HepG2 (cell line): ENCODE measurements around the gene MAP3K2. TPM values are rescaled to one million over a fixed set of nuclear protein-coding genes. Genes with fewer than 3 reads are reported as not detected.

Experiments used
- ATAC-seq: fragments of 200-7000 bp; cut with Tn5 transposase; 3 replicates; pipeline ENCODE4 v1.9.1; 2020; ENCODE audit warnings: mild to moderate bottlenecking, moderate library complexity
- BruUV-seq: library from RNA; stranded (reverse); fragments of 400-500 nt; replicated peaks from 2 replicates; lab custom pipeline; 2021; lab: Mats Ljungman, UMichigan
- CTCF ChIA-PET: fragments of 300-600 bp; formaldehyde crosslinking; extraction: SDS; loops from one replicate; lab custom pipeline; 2021; ENCODE audit warnings: low total read pairs, inconsistent platforms, low intra/inter-chr PET ratio; lab: Yijun Ruan, JAX
- POLR2A ChIA-PET: fragments of 350-600 bp; sonication (Branson Sonifier 250); formaldehyde crosslinking; loops from one replicate; lab custom pipeline; 2020; ENCODE audit warnings: antibody characterized with exemption, inconsistent platforms; lab: Yijun Ruan, JAX
- DNase-seq: peaks from one replicate; pipeline ENCODE4 v3.0.0-alpha.2; 2015; ENCODE audit warnings: low spot score
- FAIRE-seq: peaks from 3 replicates; lab custom pipeline; 2011; peaks lifted over from hg19 to GRCh38; lab: Jason Lieb, UNC
- H2AFZ ChIP-seq: one replicate; pipeline ENCODE4 v1.6.1; 2011; ENCODE audit warnings: low read length, inconsistent platforms
- H3K27ac ChIP-seq: fragments of 300-600 bp; 3 replicates; pipeline ENCODE4 v1.8.0; 2011; ENCODE audit warnings: mixed run types, mild to moderate bottlenecking, mixed read lengths, low read length, inconsistent platforms; ENCODE audit not compliant: insufficient read depth; ENCODE audit errors: extremely low read length
- H3K27me3 ChIP-seq, 2 experiments: fragments of 200-600 bp in 1 of 2; 2 replicates in 1 of 2; 3 replicates in 1 of 2; pipeline versions ENCODE4 v1.6.0 to v1.8.0; 2011; ENCODE audit warnings: low read length in 2 of 2, mild to moderate bottlenecking in 2 of 2, moderate library complexity in 2 of 2, inconsistent platforms in 1 of 2; ENCODE audit not compliant: insufficient read depth in 2 of 2, control insufficient read depth in 1 of 2
- H3K36me3 ChIP-seq, 2 experiments: fragments of 200-600 bp in 1 of 2; replicated peaks in 1 of 2; 2 replicates in 1 of 2; 3 replicates in 1 of 2; pipeline versions ENCODE4 v1.5.1 to v1.8.0; 2011; ENCODE audit warnings: low read length in 2 of 2, inconsistent platforms in 1 of 2; ENCODE audit not compliant: insufficient read depth in 2 of 2, control insufficient read depth in 1 of 2
- H3K4me1 ChIP-seq: 2 replicates; pipeline ENCODE4 v1.5.1; 2012; ENCODE audit warnings: low read length, inconsistent platforms; ENCODE audit not compliant: insufficient read depth
- H3K4me2 ChIP-seq: 2 replicates; pipeline ENCODE4 v1.6.0; 2011; ENCODE audit warnings: low read depth, low read length, inconsistent platforms
- H3K4me3 ChIP-seq, 3 experiments: fragments of 200-600 bp in 1 of 3; sonication (generic), shearing (Covaris generic) in 1 of 3; replicated peaks in 1 of 3; 2 replicates each; pipeline ENCODE4 v1.5.1; 2011 to 2016; ENCODE audit warnings: low read length in 3 of 3, inconsistent platforms in 2 of 3, low read depth in 2 of 3, mild to moderate bottlenecking in 2 of 3, control low read depth in 1 of 3, mixed read lengths in 1 of 3; ENCODE audit not compliant: insufficient read depth in 1 of 3
- H3K79me2 ChIP-seq: one replicate; pipeline ENCODE4 v1.6.1; 2011; ENCODE audit warnings: low read length, inconsistent platforms; ENCODE audit not compliant: insufficient read depth
- H3K9ac ChIP-seq: 2 replicates; pipeline ENCODE4 v1.6.0; 2011; ENCODE audit warnings: mild to moderate bottlenecking, low read depth, low read length, inconsistent platforms; ENCODE audit not compliant: insufficient read depth
- H3K9me3 ChIP-seq: 2 replicates; pipeline ENCODE4 v1.5.1; 2012; ENCODE audit warnings: mild to moderate bottlenecking, low read length
- H4K20me1 ChIP-seq: 2 replicates; pipeline ENCODE4 v1.6.0; 2011; ENCODE audit warnings: inconsistent platforms, mild to moderate bottlenecking, low read length, moderate library complexity; ENCODE audit not compliant: insufficient read depth
- DMAP1 ChIP-seq: IDR thresholded peaks from 2 replicates; pipeline ENCODE4 v1.6.1; 2016
- DPF2 ChIP-seq: sonication (generic); formaldehyde crosslinking; IDR thresholded peaks from 2 replicates; pipeline ENCODE4 v1.4.0; 2020; ENCODE audit warnings: mild to moderate bottlenecking, low read depth, missing genetic modification reagents, borderline replicate concordance
- ELF4 ChIP-seq: sonication (generic); formaldehyde crosslinking; IDR thresholded peaks from 2 replicates; pipeline ENCODE4 v1.5.0; 2020; ENCODE audit warnings: missing genetic modification reagents, mild to moderate bottlenecking, moderate library complexity, borderline replicate concordance
- KLF6 ChIP-seq: IDR thresholded peaks from 2 replicates; pipeline ENCODE4 v1.8.0; 2016; ENCODE audit warnings: missing biosample characterization, missing genetic modification reagents
- MBNL3 ChIP-seq: fragments of 250-450 bp; sonication (Bioruptor Pico); conservative IDR thresholded peaks from 2 replicates; pipeline ENCODE4 v1.8.0; 2022; ENCODE audit warnings: mild to moderate bottlenecking, inconsistent platforms
- PAXIP1 ChIP-seq: sonication (generic); formaldehyde crosslinking; conservative IDR thresholded peaks from 2 replicates; pipeline ENCODE4 v1.4.0; 2020; ENCODE audit warnings: mild to moderate bottlenecking, missing genetic modification reagents, moderate library complexity
- SP4 ChIP-seq: sonication (generic); formaldehyde crosslinking; IDR thresholded peaks from 2 replicates; pipeline ENCODE4 v1.8.1; 2023; ENCODE audit warnings: mild to moderate bottlenecking, missing genetic modification reagents
- TCF7L2 ChIP-seq: IDR thresholded peaks from 2 replicates; pipeline ENCODE4 v1.6.1; 2011; ENCODE audit warnings: mild to moderate bottlenecking, low read depth, low read length, moderate library complexity
- YEATS4 ChIP-seq: sonication (generic); formaldehyde crosslinking; IDR thresholded peaks from 2 replicates; pipeline ENCODE4 v1.4.0; 2020; ENCODE audit warnings: missing genetic modification reagents, borderline replicate concordance
- ZNF232 ChIP-seq: sonication (generic); formaldehyde crosslinking; IDR thresholded peaks from 2 replicates; pipeline ENCODE4 v1.4.0; 2020; ENCODE audit warnings: missing genetic modification reagents, borderline replicate concordance
- ZNF3 ChIP-seq: IDR thresholded peaks from 2 replicates; pipeline ENCODE4 v1.7.0; 2017; ENCODE audit warnings: inconsistent platforms
- ZNF547 ChIP-seq: sonication (generic); formaldehyde crosslinking; IDR thresholded peaks from 2 replicates; pipeline ENCODE4 v1.5.1; 2020; ENCODE audit warnings: mild to moderate bottlenecking, missing genetic modification reagents
- ZNF550 ChIP-seq: sonication (generic); formaldehyde crosslinking; IDR thresholded peaks from 2 replicates; pipeline ENCODE4 v1.4.0; 2020; ENCODE audit warnings: mild to moderate bottlenecking, missing genetic modification reagents, borderline replicate concordance
- WGBS: methylation state at CpG from one replicate; pipeline ENCODE4 v1.1.6; 2017; ENCODE audit warnings: low lambda C conversion rate; 5-methylcytosine and 5-hydroxymethylcytosine counted together
- in situ Hi-C: cut with HindIII; loops from 2 replicates; pipeline ENCODE4 v1.10.0; 2017; ENCODE audit warnings: low pct_unique_long_range_greater_than_20kb; ENCODE audit not compliant: extremely low pct_ligation_motif_present
- intact Hi-C: fragments of 100-400 bp; cut with micrococcal nuclease; formaldehyde crosslinking; loops from one replicate; pipeline ENCODE4 v1.10.0; 2022; ENCODE audit not compliant: unreplicated experiment
- polyA plus RNA-seq, 8 experiments: library from polyadenylated mRNA; depleted of rRNA in 3 of 8; stranded (reverse) in 7 of 8; unstranded in 1 of 8; fragments of >200 nt; fragmentation: Illumina TruSeq in 4 of 8; extraction: Trizol in 4 of 8; gene quantifications; 2 replicates each; pipeline versions ENCODE4 v1.2.1 to v1.2.3, GENCODE V29; 2011 to 2016; ENCODE audit warnings: low read depth in 4 of 8, missing spikeins in 1 of 8, mixed read lengths in 1 of 8; ENCODE audit not compliant: insufficient read depth in 1 of 8
- total RNA-seq, 5 experiments: library from RNA; depleted of rRNA; stranded (reverse); fragments of >200 nt; fragmentation: Illumina TruSeq; extraction: Trizol; gene quantifications; 2 replicates each; pipeline ENCODE4 v1.2.3, GENCODE V29; 2016; ENCODE audit warnings: low read depth in 1 of 5
- TF ChIP-seq, protein P1 (sequence below): sonication (generic); formaldehyde crosslinking; IDR thresholded peaks from 2 replicates; pipeline ENCODE4 v1.4.0; 2020; ENCODE audit warnings: missing genetic modification reagents, borderline replicate concordance
- TF ChIP-seq, protein P2 (sequence below): sonication (generic); formaldehyde crosslinking; IDR thresholded peaks from 2 replicates; pipeline ENCODE4 v1.8.0; 2022; ENCODE audit warnings: low read depth, missing genetic modification reagents

The MAP3K2 gene
- total and polyA plus RNA-seq, 2 of the 13 experiments (the other 11 are each of a cell fraction or from before 2014, with no cell fraction given), result 12.2 to 37.2 TPM

DNA sequence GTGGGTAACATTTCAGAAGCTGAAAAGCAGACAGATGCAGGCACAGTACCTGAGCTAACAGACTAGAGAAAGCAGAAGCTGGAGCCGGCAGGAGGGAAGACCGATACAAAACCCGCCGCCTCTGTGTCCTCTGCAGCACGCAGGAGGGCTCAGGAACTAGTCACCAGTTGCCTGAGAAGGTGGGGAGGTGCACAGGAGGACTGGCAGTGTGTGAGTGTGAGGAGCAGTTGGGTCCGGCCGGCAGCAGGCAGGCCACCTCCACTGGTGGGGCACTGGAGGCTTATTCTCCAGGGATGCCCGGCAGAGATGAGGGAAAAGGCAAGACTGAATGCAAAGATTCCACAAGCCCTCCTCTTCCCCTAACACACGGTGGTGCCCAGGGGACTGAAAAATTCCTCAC, 112.0 kb downstream of the MAP3K2 start:
- no peak for FAIRE-seq
- intact Hi-C loops, result no loop called here
- CTCF ChIA-PET, result no interaction called here

GRCh38 chr2:127275356-127275755, 112.4 kb downstream of the MAP3K2 start:
- Histone ChIP-seq H4K20me1 (no peaks in the 10 kb centered on the region; the same call in 1 of the 2 replicates), H3K4me3 (no peak overlapping the region), H3K36me3 (peaks cover 44 to 93% of the 10 kb centered on the region in 2 experiments), H3K4me2 (no peak overlapping the region), H3K4me1 (no peaks in the 10 kb centered on the region), H2AFZ (no peak overlapping the region), H3K9me3 (no peaks in the 10 kb centered on the region), H3K27ac (no peak overlapping the region), H3K79me2 (no peaks in the 10 kb centered on the region), H3K27me3 (no peaks in the 10 kb centered on the region), H3K9ac (no peak overlapping the region)
- no peak for ATAC-seq
- ChIA-PET POLR2A (no interaction called here), CTCF (no interaction called here)
- no peak for DNase-seq
- intact Hi-C loops (no loop called here), in situ Hi-C loops (no loop called here)
- FAIRE-seq, result no peak
- 98% methylated on average over 3 of the region's 3 CpGs for WGBS
- no TSS peak for BruUV-seq
- TF ChIP-seq, protein P1, sequence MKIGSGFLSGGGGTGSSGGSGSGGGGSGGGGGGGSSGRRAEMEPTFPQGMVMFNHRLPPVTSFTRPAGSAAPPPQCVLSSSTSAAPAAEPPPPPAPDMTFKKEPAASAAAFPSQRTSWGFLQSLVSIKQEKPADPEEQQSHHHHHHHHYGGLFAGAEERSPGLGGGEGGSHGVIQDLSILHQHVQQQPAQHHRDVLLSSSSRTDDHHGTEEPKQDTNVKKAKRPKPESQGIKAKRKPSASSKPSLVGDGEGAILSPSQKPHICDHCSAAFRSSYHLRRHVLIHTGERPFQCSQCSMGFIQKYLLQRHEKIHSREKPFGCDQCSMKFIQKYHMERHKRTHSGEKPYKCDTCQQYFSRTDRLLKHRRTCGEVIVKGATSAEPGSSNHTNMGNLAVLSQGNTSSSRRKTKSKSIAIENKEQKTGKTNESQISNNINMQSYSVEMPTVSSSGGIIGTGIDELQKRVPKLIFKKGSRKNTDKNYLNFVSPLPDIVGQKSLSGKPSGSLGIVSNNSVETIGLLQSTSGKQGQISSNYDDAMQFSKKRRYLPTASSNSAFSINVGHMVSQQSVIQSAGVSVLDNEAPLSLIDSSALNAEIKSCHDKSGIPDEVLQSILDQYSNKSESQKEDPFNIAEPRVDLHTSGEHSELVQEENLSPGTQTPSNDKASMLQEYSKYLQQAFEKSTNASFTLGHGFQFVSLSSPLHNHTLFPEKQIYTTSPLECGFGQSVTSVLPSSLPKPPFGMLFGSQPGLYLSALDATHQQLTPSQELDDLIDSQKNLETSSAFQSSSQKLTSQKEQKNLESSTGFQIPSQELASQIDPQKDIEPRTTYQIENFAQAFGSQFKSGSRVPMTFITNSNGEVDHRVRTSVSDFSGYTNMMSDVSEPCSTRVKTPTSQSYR (CRISPR knock-in tag), result no peak
- TF ChIP-seq ZNF232 (CRISPR knock-in tag) (no peak), PAXIP1 (CRISPR knock-in tag) (no peak), KLF6 (CRISPR knock-in tag) (no peak), SP4 (CRISPR knock-in tag) (no peak), DMAP1 (CRISPR knock-in tag) (no peak), ZNF550 (CRISPR knock-in tag) (no peak), YEATS4 (CRISPR knock-in tag) (no peak), ZNF3 (CRISPR knock-in tag) (no peak)
- TF ChIP-seq, protein P2, sequence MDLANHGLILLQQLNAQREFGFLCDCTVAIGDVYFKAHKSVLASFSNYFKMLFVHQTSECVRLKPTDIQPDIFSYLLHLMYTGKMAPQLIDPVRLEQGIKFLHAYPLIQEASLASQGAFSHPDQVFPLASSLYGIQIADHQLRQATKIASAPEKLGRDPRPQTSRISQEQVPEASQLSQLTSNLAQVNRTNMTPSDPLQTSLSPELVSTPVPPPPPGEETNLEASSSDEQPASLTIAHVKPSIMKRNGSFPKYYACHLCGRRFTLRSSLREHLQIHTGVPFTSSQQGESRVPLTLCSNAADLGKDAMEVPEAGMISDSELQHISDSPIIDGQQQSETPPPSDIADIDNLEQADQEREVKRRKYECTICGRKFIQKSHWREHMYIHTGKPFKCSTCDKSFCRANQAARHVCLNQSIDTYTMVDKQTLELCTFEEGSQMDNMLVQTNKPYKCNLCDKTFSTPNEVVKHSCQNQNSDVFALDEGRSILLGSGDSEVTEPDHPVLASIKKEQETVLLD (CRISPR knock-in tag), result no peak

More for the DNA sequence above, 112.0 kb downstream of the MAP3K2 start:
- no peaks in the 10 kb centered on the region; the same call in 1 of the 2 replicates for H4K20me1 ChIP-seq
- no peak overlapping the region for H2AFZ ChIP-seq
- no peak overlapping the region for H3K4me3 ChIP-seq
- DNase-seq (no peak), ATAC-seq (no peak)
- peaks cover 40 to 92% of the 10 kb centered on the region in 2 experiments for H3K36me3 ChIP-seq
- no peak for TF ChIP-seq TCF7L2
- TF ChIP-seq MBNL3, result no peak
- no peak for TF ChIP-seq ELF4 (CRISPR knock-in tag)
- TF ChIP-seq DPF2 (CRISPR knock-in tag), result no peak
- no peak for TF ChIP-seq ZNF547 (CRISPR knock-in tag)
- no peak overlapping the region for H3K27ac ChIP-seq
- no peak overlapping the region for H3K4me2 ChIP-seq
- H3K4me1 ChIP-seq, result no peaks in the 10 kb centered on the region
- no peaks in the 10 kb centered on the region for H3K9me3 ChIP-seq
- H3K9ac ChIP-seq, result no peak overlapping the region
- POLR2A ChIA-PET, result no interaction called here
- WGBS, result 97% methylated on average over 9 of the region's 9 CpGs
- H3K27me3 ChIP-seq, result no peaks in the 10 kb centered on the region
- no TSS peak for BruUV-seq
- H3K79me2 ChIP-seq, result no peaks in the 10 kb centered on the region
- in situ Hi-C loops, result no loop called here
